NCI-H146 (cell line): ENCODE results near the gene CACNG6.
"Not testable (repeated sequence)": the region's sequence is repeated elsewhere in the genome, so short reads cannot be mapped to it uniquely, and the experiment has no call there.

Experiments
- DNase-seq: peaks from one replicate; lab custom pipeline; 2025; lab: John Stamatoyannopoulos, UW

The CACNG6 gene, protein sequence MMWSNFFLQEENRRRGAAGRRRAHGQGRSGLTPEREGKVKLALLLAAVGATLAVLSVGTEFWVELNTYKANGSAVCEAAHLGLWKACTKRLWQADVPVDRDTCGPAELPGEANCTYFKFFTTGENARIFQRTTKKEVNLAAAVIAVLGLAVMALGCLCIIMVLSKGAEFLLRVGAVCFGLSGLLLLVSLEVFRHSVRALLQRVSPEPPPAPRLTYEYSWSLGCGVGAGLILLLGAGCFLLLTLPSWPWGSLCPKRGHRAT

DNA sequence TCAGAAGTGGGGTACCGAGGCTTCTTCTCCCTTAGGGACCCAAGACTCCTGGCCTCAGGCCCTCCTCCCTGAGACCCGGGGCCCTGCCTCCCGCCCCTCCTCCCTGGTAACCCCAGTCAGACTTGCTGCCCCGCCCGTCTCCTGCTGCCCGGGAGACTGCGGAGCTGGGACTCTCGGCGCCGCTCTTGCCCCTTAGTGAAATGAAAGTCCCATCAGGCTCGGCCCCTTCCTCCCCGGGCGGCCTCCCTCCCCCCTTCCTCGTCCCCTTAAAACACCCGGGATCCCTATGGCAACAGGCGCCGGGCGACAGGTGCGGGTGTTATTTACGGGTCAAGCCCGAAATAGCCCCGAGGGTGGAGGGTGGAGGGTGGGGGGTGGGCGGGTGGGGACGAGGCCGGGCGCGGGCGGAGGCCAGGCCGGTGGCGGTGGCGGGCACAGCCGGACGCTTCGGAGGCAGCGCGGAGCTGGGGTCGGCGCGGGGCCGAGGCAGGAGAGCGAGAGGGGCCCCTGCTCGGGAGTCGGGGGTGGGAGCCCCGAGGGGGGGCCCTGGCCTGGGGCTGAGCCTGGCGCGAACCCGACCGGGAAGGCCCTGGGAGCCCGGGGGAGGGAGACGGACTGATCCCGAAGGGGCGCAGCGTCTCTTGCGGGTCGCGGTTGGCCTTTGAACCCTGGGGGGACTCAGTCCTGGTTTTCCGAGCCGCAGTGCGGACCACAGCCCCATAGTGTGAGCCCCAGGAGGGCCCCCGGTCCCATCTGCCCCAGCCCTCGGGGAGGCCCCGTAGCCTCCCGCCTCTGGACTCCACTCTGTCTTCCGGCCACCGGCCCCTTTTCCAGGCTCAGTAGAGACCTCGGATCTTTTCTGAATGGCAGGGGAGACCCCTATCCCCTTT is at the start of gene CACNG6:
Gene CACNG6, plus strand, starts transcription at position 414 of the 890 bp plus-strand sequence. CDS start 1,241 bp downstream, outside the sequence.
- DNase-seq = peak; percentile 58

DNA sequence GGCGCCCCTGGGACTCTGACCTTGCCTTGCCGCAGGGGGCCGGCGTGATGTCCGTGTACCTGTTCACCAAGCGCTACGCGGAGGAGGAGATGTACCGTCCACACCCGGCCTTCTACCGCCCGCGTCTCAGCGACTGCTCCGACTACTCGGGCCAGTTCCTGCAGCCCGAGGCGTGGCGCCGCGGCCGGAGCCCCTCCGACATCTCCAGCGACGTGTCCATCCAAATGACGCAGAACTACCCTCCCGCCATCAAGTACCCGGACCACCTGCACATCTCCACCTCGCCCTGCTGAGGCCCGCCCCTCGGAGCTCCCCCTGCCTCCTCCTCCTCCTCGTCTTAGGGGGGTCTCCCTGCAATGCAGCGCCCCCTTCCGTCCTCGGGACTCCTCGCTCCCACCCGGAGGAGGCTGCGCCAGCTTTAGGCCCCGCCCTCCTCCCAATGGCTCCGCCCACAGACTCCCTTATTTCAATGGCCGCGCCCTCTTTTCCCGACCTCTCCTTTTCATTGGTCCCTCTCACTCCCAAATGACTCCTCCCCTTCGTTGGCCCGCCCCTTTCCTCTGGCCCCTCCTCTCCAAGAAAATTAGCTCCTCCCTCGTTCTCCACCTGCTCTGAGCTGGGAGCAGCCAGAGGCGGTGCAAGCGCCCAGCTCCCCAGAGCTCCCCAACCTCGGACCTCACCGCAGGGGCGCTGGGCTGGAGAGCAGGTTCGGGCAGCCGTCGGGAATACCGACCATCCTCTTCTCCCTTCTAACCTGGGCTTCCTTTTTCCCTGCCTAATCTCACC is 49.2 kb upstream of the CACNG6 start:
- no peak for DNase-seq

DNA sequence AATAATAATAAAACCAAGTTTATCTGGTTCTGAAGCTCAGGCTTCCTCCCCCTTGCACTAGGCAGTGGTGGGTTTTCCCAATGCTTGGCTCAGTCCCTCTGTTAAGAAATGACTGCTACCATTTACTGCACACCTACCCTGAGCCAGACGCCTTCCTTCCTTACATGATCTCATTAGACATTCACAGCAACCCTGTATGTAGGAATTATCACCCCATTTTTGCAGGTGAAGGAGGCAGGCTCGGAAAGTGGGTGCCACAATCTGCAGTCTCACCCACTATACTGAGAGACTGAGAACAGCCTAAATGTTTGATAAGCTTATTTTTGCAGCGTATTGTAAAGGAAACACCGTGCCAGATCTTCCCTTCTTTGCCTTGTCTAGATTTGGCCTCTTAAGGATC is 47.0 kb upstream of the CACNG6 start:
- no peak for DNase-seq

GRCh38 chr19:53944933-53945332 is 46.5 kb upstream of the CACNG6 start:
- no peak for DNase-seq

GRCh38 chr19:53945441-53945840 is 46.0 kb upstream of the CACNG6 start:
- no peak for DNase-seq

GRCh38 chr19:53945998-53946397 is 45.4 kb upstream of the CACNG6 start:
- no peak for DNase-seq

DNA sequence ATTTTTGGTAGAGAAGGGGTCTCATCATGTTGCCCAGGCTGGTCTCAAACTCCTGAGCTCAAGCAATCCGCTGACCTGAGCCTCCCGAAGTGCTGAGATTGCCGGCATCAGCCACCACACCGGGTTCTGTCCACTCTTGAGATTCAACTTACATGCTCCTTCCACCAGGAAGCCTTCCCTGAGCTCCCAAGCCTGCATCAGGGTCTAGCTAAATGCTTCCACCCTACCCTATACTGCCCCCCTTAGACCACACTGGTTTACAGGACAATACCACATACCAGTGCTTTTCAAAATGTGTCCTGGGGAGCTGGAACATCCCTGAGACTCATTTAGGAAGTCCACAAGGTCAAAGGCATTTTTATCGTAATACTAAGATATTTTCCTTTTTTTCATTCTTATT is 43.8 kb upstream of the CACNG6 start:
- DNase-seq = no peak

- not testable (repeated sequence) for DNase-seq
These were observed 42.8 kb upstream of the CACNG6 start for GRCh38 chr19:53948611-53949010.

DNA sequence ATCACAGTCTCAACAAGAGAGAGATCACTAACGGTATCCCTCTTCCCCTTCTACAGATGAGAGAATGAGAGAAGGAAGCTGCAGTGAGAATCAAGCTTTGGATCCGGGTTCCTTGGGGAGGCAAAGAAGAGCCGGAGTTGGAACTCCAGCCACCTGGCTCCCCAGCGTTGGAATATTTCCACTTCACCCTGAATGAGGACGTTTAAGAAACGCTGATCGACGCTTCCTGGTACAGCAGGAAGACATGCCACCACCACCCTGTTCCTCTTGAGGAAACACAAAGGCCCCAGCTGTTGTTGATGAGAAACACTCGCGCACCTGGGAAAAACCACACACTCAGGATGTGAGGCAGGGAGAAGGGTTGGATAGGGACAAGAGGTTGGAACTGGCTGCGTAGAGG is 40.0 kb upstream of the CACNG6 start:
- no peak for DNase-seq

GRCh38 chr19:53951947-53952346 is 39.5 kb upstream of the CACNG6 start:
- no peak for DNase-seq

- DNase-seq = no peak
These were observed 38.1 kb upstream of the CACNG6 start for GRCh38 chr19:53953383-53953782.

GRCh38 chr19:53957448-53958167 is 33.8 kb upstream of the CACNG6 start:
- DNase-seq = no peak

DNA sequence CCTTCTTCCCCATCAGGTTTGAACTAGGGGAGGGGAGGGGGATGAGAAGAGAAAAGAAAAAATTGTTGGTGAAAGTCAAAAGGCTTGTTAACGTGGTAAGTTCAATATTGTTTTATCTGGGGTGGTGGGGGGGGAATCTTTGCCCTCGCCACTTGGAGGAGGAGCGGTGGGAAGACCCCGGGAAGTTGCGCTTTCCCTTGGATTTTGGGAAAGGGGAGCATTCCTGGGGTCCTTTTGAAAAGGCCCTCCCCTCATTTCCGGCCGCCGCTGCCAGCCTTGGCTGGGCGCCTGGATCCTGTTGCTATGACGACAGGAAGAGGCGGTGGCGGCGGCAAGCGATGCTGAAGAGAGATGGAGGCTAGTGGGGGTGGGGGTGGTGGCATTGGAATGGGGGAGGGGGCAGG is 33.3 kb upstream of the CACNG6 start:
- no peak for DNase-seq

DNA sequence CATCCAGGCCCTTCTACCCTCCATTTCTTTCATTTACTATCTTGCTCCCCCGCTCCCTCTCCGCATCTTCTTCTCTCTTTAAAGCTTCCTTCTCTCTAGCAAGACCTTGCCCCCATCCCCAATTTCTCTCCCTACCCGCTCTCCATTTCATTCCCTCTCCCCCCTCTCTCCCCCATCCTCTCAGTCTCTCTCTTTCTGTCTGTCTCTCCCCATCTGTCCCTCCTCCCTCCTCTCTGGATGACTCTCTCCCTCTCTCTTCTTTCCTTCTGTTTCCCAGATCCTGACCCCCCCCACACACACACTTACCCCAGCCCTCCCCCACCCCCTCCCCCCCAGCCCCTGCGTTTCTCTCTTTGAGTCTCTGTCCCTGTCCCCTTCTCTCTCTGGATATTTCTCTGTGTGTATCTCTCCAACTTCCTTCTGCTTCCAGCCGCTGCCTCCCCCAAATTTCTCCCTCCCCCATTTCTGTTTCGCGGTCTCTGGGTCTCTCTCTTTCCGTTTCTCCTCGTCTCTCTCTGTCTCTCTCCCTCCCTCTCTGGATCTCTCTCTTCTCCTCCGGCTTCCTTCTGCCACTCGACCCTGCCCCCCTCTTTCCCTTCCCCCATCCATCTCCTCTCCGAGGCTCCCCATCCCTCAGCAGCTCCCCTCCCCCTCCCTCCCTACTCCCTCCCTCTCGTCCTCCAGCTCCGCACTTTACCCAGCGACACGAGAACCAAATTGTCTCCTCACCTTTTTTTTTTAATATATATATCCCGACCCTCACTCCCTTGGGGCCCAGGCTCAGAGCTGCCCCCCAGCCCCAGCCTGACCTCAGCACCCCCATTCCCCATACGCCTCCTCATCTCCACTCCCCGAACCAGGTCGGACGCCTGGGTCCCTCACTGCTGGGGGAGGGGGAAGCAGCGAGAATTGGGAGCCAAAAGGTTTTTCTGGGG is 32.3 kb upstream of the CACNG6 start:
- DNase-seq = no peak

DNA sequence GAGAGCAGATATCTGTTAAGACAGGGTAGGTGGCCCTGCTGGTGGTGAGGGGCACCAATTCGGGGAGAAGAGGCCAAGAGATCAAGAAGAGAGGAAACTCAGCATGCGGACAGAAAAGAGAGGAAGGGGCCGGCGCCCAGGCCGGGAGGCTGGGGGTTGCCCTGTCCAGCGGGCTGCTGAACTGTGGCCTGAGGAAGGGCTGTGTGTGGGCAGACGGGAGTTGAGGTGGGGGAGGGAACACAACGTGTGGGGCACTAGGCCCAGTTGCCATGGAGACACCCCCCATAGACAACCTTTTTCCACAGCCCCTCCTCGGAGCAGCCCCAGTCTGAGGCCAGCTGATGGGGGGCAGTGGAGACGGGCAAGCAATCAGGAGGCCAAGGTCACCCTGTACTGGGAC is 31.2 kb upstream of the CACNG6 start:
- DNase-seq = no peak

DNA sequence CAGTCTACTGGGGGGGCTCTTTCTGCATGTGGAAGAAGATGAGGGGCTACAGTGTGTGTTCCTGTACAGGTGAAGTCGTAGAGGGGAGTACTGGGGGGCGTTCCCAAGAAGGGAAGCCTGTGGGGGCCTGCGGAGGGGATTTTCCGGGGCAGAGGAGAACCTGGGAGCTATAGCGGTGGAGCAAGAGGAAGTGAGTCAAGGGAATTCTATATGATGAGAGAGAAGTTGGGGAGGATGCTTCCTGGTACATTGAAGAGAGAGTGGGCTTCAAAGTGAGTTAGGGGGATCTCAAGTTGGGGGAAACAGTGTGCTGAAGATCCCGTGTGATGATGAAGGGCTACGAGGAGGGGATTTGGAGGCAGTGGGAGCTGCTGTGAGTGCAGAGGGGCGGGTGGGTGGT is 30.6 kb upstream of the CACNG6 start:
- DNase-seq = no peak

- no peak for DNase-seq
These were observed 29.7 kb upstream of the CACNG6 start for GRCh38 chr19:53961523-53962356.

- DNase-seq = no peak
These were observed 28.5 kb upstream of the CACNG6 start, which contains the start of gene CACNG8 for GRCh38 chr19:53962887-53963431. Gene CACNG8, plus strand, starts transcription at chr19:53962937.

- no peak for DNase-seq
These were observed 26.3 kb upstream of the CACNG6 start for GRCh38 chr19:53965091-53965490.
